ENCODE measurements around the gene CIRBP. TPM values are rescaled to one million over a fixed set of nuclear protein-coding genes. Genes with fewer than 3 reads are reported as not detected.

Gene CIRBP
- total and polyA plus RNA-seq, 2 donors (not counting 1 experiment from before 2014, with no cell fraction given) = 104 to 298 TPM

GRCh38 chr19:1312767-1313694 lies 43.9 kb downstream of the CIRBP start:
- H3K79me2 ChIP-seq (ENCODE audit: control insufficient read depth, insufficient read depth, low read length) = no peaks in the 10 kb centered on the region
- peak; percentile 11 to 77 for DNase-seq (ENCODE audit: low read depth in 2 of 2)
- no peaks in the 10 kb centered on the region for H3K9me3 ChIP-seq (ENCODE audit: control insufficient read depth, insufficient read depth, low read depth, low read length)
- TF ChIP-seq EZH2 (IDR thresholded peaks at IDR 0.05; ENCODE audit: low read length, missing control alignments) = no peak
- TF ChIP-seq CTCF (conservative IDR thresholded peaks at IDR 0.05 in 1 of 2, IDR thresholded peaks at IDR 0.05 in 1 of 2; ENCODE audit: low read depth in 1 of 2, low read length in 2 of 2) = no peak
- H2AFZ ChIP-seq (ENCODE audit: low read length) = no peak overlapping the region
- H3K27me3 ChIP-seq (ENCODE audit: control insufficient read depth, insufficient read depth, low read length) = peaks cover 17% of the 10 kb centered on the region
- H3K4me1 ChIP-seq (ENCODE audit: control insufficient read depth, extremely low read depth, insufficient read depth, low read length) = no peaks in the 10 kb centered on the region
- H3K9ac ChIP-seq (ENCODE audit: insufficient read depth, low read length) = no peak overlapping the region
- no peaks in the 10 kb centered on the region for H3K36me3 ChIP-seq (ENCODE audit: control insufficient read depth, insufficient read depth, low read length)
- no peak overlapping the region for H3K4me3 ChIP-seq (replicated peaks in 1 of 4; ENCODE audit: control extremely low read depth in 1 of 4, insufficient read depth in 1 of 4, low read depth in 3 of 4, low read length in 4 of 4)
- no peak overlapping the region for H3K27ac ChIP-seq (ENCODE audit: insufficient read depth, low read length)
- no peaks in the 10 kb centered on the region for H4K20me1 ChIP-seq (ENCODE audit: control insufficient read depth, extremely low read depth, insufficient read depth, low read length)
- no peak overlapping the region for H3K4me2 ChIP-seq (ENCODE audit: extremely low read depth, insufficient read depth, low read length)

GRCh38 chr19:1313695-1314613 lies 44.8 kb downstream of the CIRBP start:
- DNase-seq (ENCODE audit: low read depth in 2 of 2) = no peak
- Histone ChIP-seq H3K4me2 (ENCODE audit: extremely low read depth, insufficient read depth, low read length) (no peak overlapping the region), H3K36me3 (ENCODE audit: control insufficient read depth, insufficient read depth, low read length) (no peaks in the 10 kb centered on the region), H3K4me1 (ENCODE audit: control insufficient read depth, extremely low read depth, insufficient read depth, low read length) (no peaks in the 10 kb centered on the region), H4K20me1 (ENCODE audit: control insufficient read depth, extremely low read depth, insufficient read depth, low read length) (no peaks in the 10 kb centered on the region), H3K9me3 (ENCODE audit: control insufficient read depth, insufficient read depth, low read depth, low read length) (no peaks in the 10 kb centered on the region), H3K9ac (ENCODE audit: insufficient read depth, low read length) (no peak overlapping the region), H3K27ac (ENCODE audit: insufficient read depth, low read length) (no peak overlapping the region), H3K27me3 (ENCODE audit: control insufficient read depth, insufficient read depth, low read length) (peaks cover 19% of the 10 kb centered on the region), H3K79me2 (ENCODE audit: control insufficient read depth, insufficient read depth, low read length) (no peaks in the 10 kb centered on the region), H2AFZ (ENCODE audit: low read length) (no peak overlapping the region), H3K4me3 (replicated peaks in 1 of 4; ENCODE audit: control extremely low read depth in 1 of 4, insufficient read depth in 1 of 4, low read depth in 3 of 4, low read length in 4 of 4) (no peak overlapping the region)
- no peak for TF ChIP-seq CTCF (conservative IDR thresholded peaks at IDR 0.05 in 1 of 2, IDR thresholded peaks at IDR 0.05 in 1 of 2; ENCODE audit: low read depth in 1 of 2, low read length in 2 of 2)
- no peak for TF ChIP-seq EZH2 (IDR thresholded peaks at IDR 0.05; ENCODE audit: low read length, missing control alignments)
